ENCODE data around the gene IGSF21. TPM values are rescaled to one million over a fixed set of nuclear protein-coding genes. Genes with fewer than 3 reads are reported as not detected.

IGSF21 gene
- total RNA-seq, 3 donors from 2014 or later (not counting 1 experiment from before 2014, with no cell fraction given), result not detected

GRCh38 chr1:18089488-18089887 is 18.1 kb upstream of the IGSF21 start:
- Histone ChIP-seq H3K36me3 (ENCODE audit: control insufficient read depth, insufficient read depth, low read length) (no peaks in the 10 kb centered on the region), H3K4me3 (ENCODE audit: low read length) (no peak overlapping the region), H3K27me3 (ENCODE audit: control insufficient read depth, insufficient read depth, low read length) (no peaks in the 10 kb centered on the region), H3K4me1 (ENCODE audit: control insufficient read depth, insufficient read depth, low read length) (no peaks in the 10 kb centered on the region), H3K27ac (ENCODE audit: low read length) (no peak overlapping the region), H3K9me3 (ENCODE audit: control insufficient read depth, insufficient read depth, low read length) (no peaks in the 10 kb centered on the region)
- no peaks in the 10 kb centered on the region for H3K9me3 Mint-ChIP-seq
- intact Hi-C loops (cut with micrococcal nuclease), result no loop called here
- peaks cover 23 to 51% of the 10 kb centered on the region in 2 donors for H3K27me3 Mint-ChIP-seq (ENCODE audit: low read depth in 2 of 2)
- H3K4me3 Mint-ChIP-seq, result no peak overlapping the region
- no peaks in the 10 kb centered on the region for H3K4me1 Mint-ChIP-seq
- WGBS (ENCODE audit: insufficient coverage), result 92% methylated on average over 1 of the region's 1 CpG
- no peak for TF ChIP-seq CTCF (IDR thresholded peaks at IDR 0.05)
- DNase-seq, result no peak
- no peaks in the 10 kb centered on the region for H3K36me3 Mint-ChIP-seq
- ATAC-seq, result no peak
- no peak overlapping the region for H3K27ac Mint-ChIP-seq

- Mint-ChIP-seq H3K36me3 (no peaks in the 10 kb centered on the region), H3K4me1 (no peaks in the 10 kb centered on the region), H3K27ac (no peak overlapping the region), H3K9me3 (no peaks in the 10 kb centered on the region), H3K27me3 (ENCODE audit: low read depth in 2 of 2) (peaks cover 26 to 57% of the 10 kb centered on the region in 2 donors), H3K4me3 (no peak overlapping the region)
- Histone ChIP-seq H3K27me3 (ENCODE audit: control insufficient read depth, insufficient read depth, low read length) (no peaks in the 10 kb centered on the region), H3K4me3 (ENCODE audit: low read length) (no peak overlapping the region), H3K4me1 (ENCODE audit: control insufficient read depth, insufficient read depth, low read length) (no peaks in the 10 kb centered on the region), H3K36me3 (ENCODE audit: control insufficient read depth, insufficient read depth, low read length) (no peaks in the 10 kb centered on the region), H3K27ac (ENCODE audit: low read length) (no peak overlapping the region), H3K9me3 (ENCODE audit: control insufficient read depth, insufficient read depth, low read length) (no peaks in the 10 kb centered on the region)
- intact Hi-C loops (cut with micrococcal nuclease), result no loop called here
- ATAC-seq (no peak), DNase-seq (no peak)
- WGBS (ENCODE audit: insufficient coverage), result 41% methylated on average over 8 of the region's 8 CpGs
- TF ChIP-seq CTCF (IDR thresholded peaks at IDR 0.05), result no peak
These were observed 17.0 kb upstream of the IGSF21 start for GRCh38 chr1:18090636-18091035.

GRCh38 chr1:18091660-18092446 is 15.7 kb upstream of the IGSF21 start:
- Histone ChIP-seq H3K9me3 (ENCODE audit: control insufficient read depth, insufficient read depth, low read length) (no peaks in the 10 kb centered on the region), H3K4me3 (ENCODE audit: low read length) (no peak overlapping the region), H3K4me1 (ENCODE audit: control insufficient read depth, insufficient read depth, low read length) (no peaks in the 10 kb centered on the region), H3K27ac (ENCODE audit: low read length) (no peak overlapping the region), H3K36me3 (ENCODE audit: control insufficient read depth, insufficient read depth, low read length) (no peaks in the 10 kb centered on the region), H3K27me3 (ENCODE audit: control insufficient read depth, insufficient read depth, low read length) (no peaks in the 10 kb centered on the region)
- Mint-ChIP-seq H3K4me3 (no peak overlapping the region), H3K9me3 (no peaks in the 10 kb centered on the region), H3K27me3 (ENCODE audit: low read depth in 2 of 2) (peaks cover 26 to 52% of the 10 kb centered on the region in 2 donors), H3K4me1 (no peaks in the 10 kb centered on the region), H3K36me3 (no peaks in the 10 kb centered on the region), H3K27ac (no peak overlapping the region)
- DNase-seq, result no peak
- no peak for ATAC-seq
- TF ChIP-seq CTCF (IDR thresholded peaks at IDR 0.05), result no peak
- intact Hi-C loops (cut with micrococcal nuclease), result no loop called here
- WGBS (ENCODE audit: insufficient coverage), result 52% methylated on average over 7 of the region's 7 CpGs

GRCh38 chr1:18093193-18093592 is 14.4 kb upstream of the IGSF21 start:
- no peaks in the 10 kb centered on the region for H3K4me1 Mint-ChIP-seq
- peaks cover 28 to 41% of the 10 kb centered on the region in 2 donors for H3K27me3 Mint-ChIP-seq (ENCODE audit: low read depth in 2 of 2)
- H3K9me3 ChIP-seq (ENCODE audit: control insufficient read depth, insufficient read depth, low read length), result no peaks in the 10 kb centered on the region
- ATAC-seq (no peak), DNase-seq (no peak)
- intact Hi-C loops (cut with micrococcal nuclease), result no loop called here
- no peaks in the 10 kb centered on the region for H3K36me3 ChIP-seq (ENCODE audit: control insufficient read depth, insufficient read depth, low read length)
- H3K27ac Mint-ChIP-seq, result no peak overlapping the region
- 43% methylated on average over 2 of the region's 2 CpGs for WGBS (ENCODE audit: insufficient coverage)
- H3K9me3 Mint-ChIP-seq, result no peaks in the 10 kb centered on the region
- no peak for TF ChIP-seq CTCF (IDR thresholded peaks at IDR 0.05)
- H3K27ac ChIP-seq (ENCODE audit: low read length), result no peak overlapping the region
- no peak overlapping the region for H3K4me3 Mint-ChIP-seq
- H3K36me3 Mint-ChIP-seq, result no peaks in the 10 kb centered on the region
- H3K4me1 ChIP-seq (ENCODE audit: control insufficient read depth, insufficient read depth, low read length), result no peaks in the 10 kb centered on the region
- no peak overlapping the region for H3K4me3 ChIP-seq (ENCODE audit: low read length)
- H3K27me3 ChIP-seq (ENCODE audit: control insufficient read depth, insufficient read depth, low read length), result no peaks in the 10 kb centered on the region
